ENCODE measurements around the gene NLGN1.

NLGN1 gene

DNA sequence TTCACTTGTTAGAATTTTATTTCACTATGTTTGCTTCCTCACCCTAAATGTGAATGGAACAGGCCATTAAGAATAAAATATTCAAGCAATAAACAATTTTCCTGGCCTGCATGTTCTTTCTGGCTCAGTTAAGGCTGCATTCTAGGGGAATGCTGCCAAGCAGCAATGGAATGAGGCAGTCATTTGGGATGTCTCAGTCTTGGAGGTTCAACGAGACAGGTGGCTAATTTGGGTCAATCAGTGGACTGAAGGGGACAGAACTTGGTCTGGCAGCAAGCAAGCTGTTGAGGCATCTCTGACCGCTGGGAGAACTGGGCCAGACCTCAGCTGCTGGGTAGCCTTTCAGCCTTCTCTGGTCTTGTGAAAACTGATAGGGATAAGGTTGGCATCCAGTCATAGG lies 241.6 kb downstream of the NLGN1 start:
- DNase-seq (ENCODE audit: low read depth) = no peak

DNA sequence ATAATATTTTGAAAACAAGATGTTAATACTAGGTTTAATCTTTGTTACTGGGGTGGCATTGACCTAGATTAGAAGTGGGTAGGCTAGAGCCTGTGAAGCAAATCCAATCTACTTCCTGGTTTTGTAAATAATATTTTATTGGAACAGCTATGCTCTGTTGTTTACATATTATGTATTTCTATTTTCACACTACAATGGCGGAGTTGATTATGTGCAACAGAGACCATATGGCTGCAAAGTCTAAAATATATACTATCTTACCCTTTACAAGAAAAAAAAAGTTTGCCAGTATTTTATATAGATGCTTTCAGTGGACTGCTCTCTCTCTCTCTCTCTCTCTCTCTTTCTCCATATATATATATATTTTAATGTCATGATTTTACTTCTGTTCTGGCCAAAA lies 244.2 kb downstream of the NLGN1 start:
- DNase-seq (ENCODE audit: low read depth) = no peak

DNA sequence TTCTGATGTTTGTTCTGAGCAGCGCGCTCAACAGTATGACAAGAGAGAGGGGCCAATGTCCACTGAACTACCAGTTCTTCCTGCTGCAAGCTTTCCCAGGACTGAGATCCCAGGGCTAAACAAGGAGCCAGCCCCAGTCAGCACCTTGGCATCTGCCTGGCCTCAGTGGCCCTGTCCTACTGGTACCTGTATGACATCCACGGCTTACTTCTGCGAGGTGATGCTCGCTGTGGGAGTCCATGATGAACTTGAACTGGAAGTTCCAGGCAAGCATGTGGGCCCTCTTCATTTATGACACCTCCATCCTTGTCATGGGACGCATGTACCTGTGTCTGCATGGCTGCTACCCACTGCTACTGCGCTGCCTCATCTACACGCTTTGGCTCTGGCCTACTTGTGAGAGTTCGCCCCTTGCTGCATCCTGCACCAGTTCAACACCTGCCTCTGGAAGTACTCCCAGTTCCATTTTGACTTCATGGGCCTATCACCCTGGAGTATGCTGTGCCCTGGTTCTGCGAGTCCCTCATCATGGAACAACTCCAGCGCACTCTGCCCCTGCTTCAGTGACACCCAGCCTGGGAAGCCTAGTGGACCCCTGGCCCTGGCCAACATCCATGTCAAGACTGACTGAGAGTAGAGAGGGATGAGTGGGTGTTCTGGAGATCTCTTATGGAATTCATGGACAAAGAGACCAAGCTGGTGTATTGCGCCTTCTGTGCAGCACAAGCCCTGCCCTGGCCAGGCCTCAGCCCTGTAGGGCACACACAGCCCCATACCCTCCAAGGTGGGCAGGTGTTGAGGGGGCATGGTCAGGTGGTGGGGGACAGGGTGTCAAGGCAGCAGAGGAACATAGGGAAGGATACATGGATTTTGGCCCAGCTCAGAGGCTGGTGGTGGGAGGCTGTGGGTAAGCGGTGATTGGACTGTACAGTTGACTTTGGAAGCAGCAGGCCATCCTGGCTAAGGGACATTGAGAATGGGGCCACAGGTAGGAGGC lies 246.8 kb downstream of the NLGN1 start:
- DNase-seq (ENCODE audit: low read depth) = no peak

DNA sequence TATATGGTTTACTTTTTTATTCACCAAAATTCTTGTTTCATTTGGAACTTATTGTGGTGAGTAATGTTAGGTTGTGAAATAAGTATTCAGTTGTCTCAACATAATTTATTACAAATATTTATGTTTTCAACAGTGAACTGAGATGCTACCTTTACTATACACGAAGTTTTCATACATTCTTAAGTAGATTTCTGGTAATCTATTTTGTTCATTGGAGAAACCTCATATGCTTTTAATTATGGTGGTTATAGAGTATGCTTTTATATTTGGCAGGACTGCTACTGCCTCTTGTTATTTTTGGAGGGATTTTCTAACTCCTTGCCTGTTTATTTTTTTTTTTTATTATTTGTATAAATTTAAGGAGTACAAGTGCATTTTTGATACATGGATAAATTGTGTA lies 253.1 kb downstream of the NLGN1 start:
- DNase-seq (ENCODE audit: low read depth) = no peak

DNA sequence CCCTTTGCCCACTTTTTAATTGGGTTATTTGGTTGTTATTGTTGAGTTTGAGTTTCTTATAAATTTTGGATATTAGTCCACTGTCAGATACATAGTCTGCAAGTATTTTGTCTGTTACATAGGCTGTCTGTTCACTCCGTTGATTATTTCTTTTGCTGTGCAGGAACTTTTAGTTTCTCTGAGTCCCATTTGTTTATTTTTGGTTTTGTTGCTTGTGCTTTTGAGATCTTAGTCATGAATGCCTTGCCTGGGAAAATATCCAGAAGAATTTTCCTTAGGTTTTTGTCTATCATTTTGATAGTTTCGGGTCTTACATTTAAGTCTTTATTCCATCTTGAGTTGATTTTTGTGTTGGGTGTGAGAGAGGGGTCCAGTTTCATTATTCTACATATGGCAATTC lies 254.5 kb downstream of the NLGN1 start:
- DNase-seq (ENCODE audit: low read depth) = no peak

DNA sequence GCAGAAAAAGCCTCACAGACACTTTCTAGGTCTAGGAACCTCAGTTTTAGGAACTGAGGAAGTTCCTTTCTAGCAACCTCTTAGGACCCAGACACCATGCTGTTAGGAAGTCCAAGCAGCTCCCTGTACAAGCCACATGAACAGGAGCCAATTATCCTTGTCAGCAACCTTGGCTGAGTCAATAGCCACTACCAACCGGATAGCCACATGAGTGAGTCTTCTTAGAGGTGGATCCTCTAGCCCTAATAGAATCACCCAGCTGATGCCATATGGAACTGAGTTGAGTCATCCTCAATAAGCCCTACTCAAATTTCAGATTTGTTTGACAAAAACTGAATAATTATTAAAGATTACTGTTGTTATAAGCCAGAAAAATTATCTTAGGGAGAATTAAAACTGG lies 256.2 kb downstream of the NLGN1 start:
- DNase-seq (ENCODE audit: low read depth) = no peak

DNA sequence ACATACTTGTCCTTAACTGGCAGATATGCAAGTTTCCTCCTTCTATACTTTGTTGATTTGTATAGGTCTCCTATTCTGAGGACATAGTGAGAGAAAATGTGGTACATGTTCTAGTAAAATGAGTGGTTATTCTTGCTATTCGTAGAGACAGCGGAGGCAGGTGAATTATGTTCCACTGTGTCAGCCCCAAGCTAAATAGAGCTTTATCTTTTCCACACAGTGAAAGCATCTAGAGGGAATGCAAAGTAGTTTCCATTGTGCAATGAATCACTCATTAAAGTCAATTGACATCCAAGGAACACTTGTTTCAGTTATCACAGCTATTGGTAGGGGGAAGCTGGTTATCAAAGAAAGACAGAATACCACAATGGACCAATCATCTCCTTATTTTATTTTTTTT lies 262.4 kb downstream of the NLGN1 start:
- DNase-seq (ENCODE audit: low read depth) = no peak

DNA sequence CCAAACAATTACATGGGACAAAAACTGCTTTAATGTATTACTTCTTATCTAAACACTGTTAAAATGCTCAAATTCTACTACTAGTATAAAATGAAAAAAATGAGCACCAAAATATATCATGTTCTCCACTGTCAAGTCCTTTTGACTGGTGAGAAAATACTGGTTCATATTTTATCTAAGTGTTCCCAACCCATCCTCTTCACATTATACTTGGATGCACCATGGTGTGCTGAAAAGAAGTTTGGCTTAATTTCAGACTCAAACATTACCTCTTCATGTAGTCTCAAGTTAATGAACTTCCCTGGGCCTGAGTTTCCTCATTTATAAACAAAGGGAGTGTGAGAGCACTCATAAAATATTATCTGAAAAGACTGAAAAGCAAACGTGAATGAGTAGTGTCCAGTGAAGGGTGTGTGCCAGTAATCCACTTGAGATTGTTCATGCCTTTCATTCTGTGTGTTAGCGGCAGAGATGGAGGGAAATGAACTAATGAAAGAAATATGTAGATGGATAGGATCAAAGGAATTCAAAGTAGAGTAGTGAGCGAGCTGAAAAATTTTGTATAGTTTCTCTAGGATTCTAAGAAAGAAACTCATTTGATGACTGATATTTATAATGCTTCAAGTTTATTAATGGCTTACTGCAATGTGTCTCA lies 263.2 kb downstream of the NLGN1 start:
- no peak for DNase-seq (ENCODE audit: low read depth)

DNA sequence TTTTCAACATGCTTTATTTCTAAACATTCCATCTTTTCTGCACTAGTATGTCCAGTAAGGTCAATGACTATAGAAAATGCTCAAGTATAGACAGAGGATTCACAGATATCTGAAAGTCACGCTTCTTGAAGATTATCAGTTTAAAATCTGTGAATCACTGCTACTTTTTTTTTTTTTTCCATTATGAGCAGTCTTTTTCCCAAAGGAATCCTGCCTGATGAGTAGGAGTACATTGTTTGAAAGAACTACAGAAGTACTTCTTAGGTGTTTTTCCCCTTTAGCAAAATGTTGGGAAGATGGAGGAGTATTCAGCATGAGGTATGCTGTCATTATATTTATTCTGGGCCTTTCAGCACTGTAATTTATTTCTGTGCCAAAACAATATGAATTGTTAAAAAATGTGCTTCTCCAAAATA lies 266.2 kb downstream of the NLGN1 start:
- DNase-seq (ENCODE audit: low read depth) = no peak

DNA sequence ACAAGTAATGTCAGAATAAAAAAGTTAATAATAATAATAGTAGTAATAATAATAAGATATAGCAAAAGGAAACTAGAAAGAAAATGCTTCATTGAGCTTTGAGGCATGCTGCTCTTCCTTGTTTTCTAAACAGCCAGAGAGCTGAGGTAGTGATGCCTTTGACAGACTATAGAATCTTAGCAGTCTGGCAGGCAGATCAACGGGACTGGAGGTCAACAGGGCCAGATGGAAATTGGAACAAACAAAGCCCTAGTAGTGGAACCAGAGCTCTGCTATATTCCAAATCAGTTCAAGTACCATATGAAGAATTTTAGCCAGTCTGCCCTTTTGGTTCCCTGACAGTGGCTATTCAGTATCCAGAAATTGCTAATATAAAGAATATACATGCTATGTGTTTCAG lies 278.6 kb downstream of the NLGN1 start:
- DNase-seq (ENCODE audit: low read depth) = no peak

DNA sequence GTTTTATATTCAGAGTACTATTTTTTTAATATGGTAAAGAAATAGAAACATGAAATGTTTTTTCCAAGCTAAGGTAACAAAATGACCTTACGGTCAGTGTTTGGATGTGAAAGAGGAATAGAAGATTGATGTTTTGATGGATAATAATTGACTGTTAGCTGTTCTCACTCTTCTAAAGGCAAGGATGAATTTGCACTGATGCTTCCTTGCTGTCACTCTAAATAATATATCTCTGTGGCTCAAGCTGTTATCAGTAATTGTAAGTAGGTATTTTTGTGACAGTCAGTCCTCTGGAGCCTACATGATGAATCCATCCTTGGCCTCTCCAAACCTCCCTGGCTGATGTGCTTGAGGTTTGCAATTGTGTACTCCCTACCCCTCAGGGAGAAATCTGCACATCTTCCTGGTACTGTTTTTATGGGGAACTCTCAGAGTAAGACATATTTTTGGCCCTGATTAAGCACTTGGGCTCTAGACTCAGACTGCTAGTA lies 283.7 kb downstream of the NLGN1 start:
- no peak for DNase-seq (ENCODE audit: low read depth)

DNA sequence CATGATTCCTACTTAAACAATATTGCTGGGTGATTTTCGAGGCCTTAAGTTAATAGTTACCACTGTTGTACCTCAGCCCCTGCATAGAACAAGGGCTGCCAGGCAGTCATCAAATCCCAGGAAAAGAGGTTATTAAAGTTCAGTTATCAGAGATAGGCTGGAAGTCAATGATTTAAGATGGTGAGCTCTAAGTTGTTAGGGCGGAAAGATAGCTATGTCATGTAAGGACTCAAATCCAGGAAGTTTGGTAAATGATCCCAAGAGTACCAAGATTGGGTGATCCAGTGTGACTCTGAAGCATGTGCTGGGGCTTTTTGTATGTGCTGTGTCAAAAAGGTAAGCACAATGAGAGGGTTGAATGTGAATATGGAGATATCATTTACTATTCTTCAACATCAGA lies 287.9 kb downstream of the NLGN1 start:
- no peak for DNase-seq (ENCODE audit: low read depth)

DNA sequence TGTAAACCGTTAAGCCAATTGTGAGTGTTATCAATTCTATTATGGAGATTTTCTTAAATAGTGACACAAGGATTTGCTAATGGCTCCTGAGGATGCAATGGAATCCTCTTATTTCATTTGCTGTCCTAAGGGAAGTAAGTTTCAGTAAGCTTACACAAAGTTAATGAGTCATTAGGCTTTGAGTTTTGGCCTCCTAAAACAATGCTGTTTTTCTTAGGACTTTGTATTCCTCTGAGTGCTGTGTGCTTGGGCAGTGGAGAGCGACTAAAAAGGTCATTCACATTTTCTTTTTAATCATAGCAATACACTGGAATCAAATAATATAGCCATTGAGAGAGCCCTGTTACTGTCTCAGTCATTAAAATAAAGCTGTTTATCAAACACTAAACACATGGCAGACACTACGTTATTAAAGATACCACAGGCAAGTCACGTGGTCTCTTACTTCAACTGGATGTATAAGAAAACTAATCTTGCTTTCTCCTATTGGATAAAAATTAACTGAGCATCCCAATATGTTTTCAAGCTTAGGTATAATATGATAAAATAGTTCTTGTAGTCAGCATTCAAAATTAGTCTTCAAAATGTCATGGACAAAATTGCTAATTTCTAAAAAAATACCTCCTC lies 290.8 kb downstream of the NLGN1 start:
- no peak for DNase-seq (ENCODE audit: low read depth)

DNA sequence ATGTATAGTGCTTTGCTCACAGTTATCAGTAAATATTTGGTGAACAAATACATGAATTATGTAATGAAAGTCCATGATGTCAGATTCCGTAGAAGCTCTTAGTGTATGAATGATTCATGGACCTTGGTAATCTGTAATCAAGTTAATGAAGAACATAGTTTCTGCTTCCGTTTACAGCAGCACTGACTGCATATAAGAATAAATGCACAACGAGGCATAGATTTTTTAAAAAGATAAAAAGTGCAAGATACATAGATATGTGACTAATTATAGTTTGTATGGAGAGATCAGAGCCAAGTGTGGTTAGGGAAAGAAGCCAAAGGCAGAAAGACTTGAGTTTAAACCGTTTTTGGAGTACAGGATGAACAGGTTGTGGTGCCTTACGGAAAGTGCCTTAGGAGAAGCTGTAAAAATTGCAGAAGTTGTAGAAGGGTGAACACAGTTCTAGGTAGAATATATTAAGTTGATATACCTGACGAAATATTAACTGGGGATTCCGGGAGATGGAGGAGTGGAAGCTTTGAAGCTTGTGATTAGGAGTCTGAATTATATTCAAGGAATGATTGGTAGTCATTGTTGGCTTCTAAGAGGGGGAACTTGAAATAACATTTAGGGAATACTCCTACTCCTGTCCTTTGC lies 293.1 kb downstream of the NLGN1 start:
- no peak for DNase-seq (ENCODE audit: low read depth)

DNA sequence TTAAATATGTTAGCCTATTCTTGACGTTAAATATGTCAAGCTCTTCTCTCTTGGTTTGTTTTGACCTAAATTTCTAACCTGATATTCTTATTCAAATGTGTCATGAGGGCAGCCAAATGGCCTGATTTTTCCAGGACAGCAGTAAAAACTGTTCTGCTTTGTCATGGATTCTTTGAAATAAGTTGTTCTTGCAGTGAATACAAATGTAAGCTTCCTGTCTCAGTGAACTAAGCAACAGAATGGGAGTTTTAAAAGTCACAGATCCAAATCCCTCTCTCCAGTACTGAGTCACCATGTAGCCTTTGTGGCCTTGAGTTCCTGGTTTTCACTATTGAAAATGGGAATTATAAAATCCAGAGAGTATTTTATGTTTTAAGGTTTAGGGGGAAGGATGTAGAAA lies 301.8 kb downstream of the NLGN1 start:
- no peak for DNase-seq (ENCODE audit: low read depth)

DNA sequence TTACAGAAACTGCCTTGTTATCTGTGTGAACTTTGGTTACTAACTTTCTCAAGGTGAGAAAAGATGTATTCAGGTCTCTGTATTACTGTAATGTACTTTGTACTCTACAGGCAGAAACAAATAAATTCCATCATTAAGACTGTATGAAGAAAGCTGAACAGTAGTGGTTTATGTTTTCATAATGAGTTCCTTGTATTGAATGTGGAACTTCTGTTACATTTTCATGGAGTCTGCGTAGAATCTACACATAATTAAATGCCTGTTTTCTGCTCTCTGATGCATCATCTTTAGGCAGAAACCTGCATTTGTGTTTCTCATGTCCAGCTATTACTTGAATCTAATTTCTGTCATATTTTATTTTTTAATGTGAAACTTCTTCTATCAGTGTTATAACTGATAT lies 302.8 kb downstream of the NLGN1 start:
- no peak for DNase-seq (ENCODE audit: low read depth)

DNA sequence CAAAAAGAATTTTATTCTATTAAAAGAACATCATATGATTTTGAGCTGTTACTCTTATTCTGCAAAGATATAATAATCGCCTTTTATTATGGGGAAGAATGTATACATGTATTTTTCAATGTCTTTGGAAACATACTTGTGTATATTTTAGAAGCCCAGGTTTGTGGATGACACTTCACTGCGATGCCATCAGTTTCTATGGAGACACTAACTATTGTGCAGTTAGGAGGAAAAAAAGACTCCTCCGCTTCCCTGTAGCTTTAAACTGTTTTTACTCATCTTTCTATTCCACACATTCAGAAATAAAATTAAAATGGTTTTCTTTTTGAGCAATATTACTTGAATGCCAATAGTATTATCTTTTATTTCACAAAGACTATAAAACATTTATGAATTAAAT lies 305.0 kb downstream of the NLGN1 start:
- no peak for DNase-seq (ENCODE audit: low read depth)

DNA sequence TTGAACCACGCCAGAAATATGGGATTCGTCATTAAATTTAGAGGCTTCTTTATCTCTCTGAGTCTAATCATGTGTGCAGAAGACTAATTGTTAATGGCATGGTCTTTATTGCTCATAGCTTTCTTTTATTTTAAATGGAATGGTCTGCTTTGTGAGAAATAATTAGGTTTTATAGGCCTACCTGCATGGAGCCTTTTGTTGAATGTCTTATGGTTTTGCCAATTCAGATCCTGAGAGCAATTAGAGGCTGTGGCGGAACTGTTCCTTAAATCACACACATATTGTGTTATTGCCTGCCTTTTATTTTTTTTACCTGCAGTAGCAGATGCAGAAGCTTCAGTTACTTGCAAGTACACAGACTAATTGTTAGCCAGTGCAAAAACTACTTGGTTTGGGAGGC lies 306.2 kb downstream of the NLGN1 start:
- DNase-seq (ENCODE audit: low read depth) = no peak

DNA sequence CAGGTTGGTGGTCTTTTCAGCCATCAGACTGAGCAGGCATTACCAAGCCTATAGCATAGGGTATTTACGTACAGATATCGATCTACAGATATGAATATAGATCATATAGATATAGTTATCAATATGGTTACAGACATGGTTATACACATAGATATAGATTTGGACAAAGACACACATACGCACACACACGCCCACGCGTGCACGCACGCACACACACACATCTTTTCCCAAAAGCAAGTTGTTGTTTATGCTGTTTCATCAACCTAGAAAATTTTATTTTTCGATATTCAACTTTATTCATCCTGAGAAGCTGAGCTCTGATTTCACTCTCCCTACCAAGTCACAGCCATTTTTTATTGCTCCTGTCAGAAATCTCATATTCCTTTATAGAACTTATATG lies 309.1 kb downstream of the NLGN1 start:
- DNase-seq (ENCODE audit: low read depth) = no peak

DNA sequence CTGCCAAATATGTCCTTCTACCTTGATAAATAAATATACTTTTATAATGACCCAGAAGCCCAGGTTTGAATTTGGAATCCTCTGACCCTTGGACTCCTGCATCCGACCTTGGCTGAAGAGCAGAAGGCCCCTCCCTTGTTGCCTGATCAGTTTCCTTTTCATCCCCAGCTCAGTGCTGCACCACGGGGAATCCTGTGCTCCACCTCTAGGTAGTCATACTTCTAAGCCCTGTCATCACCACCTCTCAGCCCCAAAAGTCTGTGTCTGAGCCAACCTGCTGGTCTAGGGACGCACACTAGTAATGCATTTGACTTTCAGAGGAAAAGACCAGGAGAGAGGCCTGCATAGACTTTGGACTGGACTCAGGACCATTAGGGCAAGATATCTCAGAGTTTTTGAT lies 310.6 kb downstream of the NLGN1 start:
- DNase-seq (ENCODE audit: low read depth) = no peak

DNA sequence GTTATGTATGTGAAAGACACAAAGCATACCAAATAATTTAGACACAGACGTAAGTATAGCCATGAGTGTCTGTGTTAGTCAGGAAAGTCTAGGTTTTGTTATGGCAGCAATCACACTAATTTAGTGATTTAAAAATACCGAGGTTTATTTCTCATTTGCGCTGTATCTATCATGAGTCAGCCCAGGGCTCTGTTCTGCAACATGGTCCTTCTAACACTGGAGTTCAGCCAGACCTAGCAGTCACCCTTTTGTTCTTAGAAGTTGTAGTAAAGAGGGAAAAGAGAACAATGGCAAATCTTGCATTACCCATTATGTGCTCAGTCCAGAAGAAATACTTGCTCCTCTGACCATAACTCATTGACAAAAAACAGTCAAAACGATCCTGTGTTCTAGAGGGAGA lies 311.5 kb downstream of the NLGN1 start:
- DNase-seq (ENCODE audit: low read depth) = no peak

DNA sequence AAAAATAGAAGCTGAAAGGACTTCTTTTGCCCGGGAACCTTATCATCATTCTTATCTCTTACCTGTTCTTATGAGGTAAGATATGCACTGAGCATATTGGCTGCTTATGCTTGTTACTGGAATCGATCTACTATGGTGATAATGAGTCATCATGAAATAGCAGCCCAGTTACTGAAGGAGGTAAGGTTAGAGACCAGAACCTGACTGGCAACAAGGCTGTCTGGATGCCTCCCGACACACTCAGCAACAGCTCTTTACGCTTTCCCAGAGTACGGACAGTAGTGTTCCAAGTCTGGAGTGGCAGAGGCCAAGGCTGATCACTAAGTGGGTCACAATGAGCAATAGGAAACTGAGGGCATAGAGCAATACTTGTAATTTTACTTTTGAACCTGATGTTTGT lies 314.1 kb downstream of the NLGN1 start:
- DNase-seq (ENCODE audit: low read depth) = no peak
